SK-N-SH treated with all-trans-retinoic acid at 6 μM for 48 hours (cell line): ENCODE data around the gene UST.

Experiments
- ATAC-seq: fragments of 200-7000 bp; cut with Tn5 transposase; 3 replicates; pipeline ENCODE4 v1.9.1; 2020; ENCODE audit warnings: mild to moderate bottlenecking, moderate library complexity
- ARNTL ChIP-seq: fragments of 450-650 bp; formaldehyde crosslinking; IDR thresholded peaks from 2 replicates; pipeline ENCODE4 v1.5.0; 2020; ENCODE audit warnings: low read depth, mild to moderate bottlenecking, moderate library complexity, borderline replicate concordance
- BACH2 ChIP-seq: fragments of 250-450 bp; sonication (Bioruptor Pico); IDR thresholded peaks from 2 replicates; pipeline ENCODE4 v1.9.0; 2021; ENCODE audit warnings: mild to moderate bottlenecking, borderline replicate concordance
- CSDC2 ChIP-seq: fragments of 250-450 bp; sonication (Bioruptor Pico); IDR thresholded peaks from 2 replicates; pipeline ENCODE4 v1.5.0; 2020; ENCODE audit warnings: mild to moderate bottlenecking, moderate library complexity
- ESRRG ChIP-seq: fragments of 250-450 bp; sonication (Bioruptor Pico); IDR thresholded peaks from 2 replicates; pipeline ENCODE4 v1.6.1; 2021; ENCODE audit warnings: mild to moderate bottlenecking
- GLIS3 ChIP-seq: fragments of 250-450 bp; sonication (Bioruptor Pico); IDR thresholded peaks from 2 replicates; pipeline ENCODE4 v1.5.0; 2020; ENCODE audit warnings: mild to moderate bottlenecking, moderate library complexity
- ISL1 ChIP-seq: fragments of 250-450 bp; sonication (Bioruptor Pico); IDR thresholded peaks from 2 replicates; pipeline ENCODE4 v2.1.2; 2022; ENCODE audit warnings: mild to moderate bottlenecking, moderate library complexity
- OSR1 ChIP-seq: fragments of 250-450 bp; sonication (Bioruptor Pico); IDR thresholded peaks from 2 replicates; pipeline ENCODE4 v1.8.0; 2022; ENCODE audit warnings: moderate library complexity, mild to moderate bottlenecking, inconsistent platforms
- PPARA ChIP-seq: fragments of 250-450 bp; sonication (Bioruptor Pico); IDR thresholded peaks from 2 replicates; pipeline ENCODE4 v1.5.0; 2020; ENCODE audit warnings: mild to moderate bottlenecking, borderline replicate concordance
- RARB ChIP-seq: fragments of 250-450 bp; sonication (Bioruptor Pico); IDR thresholded peaks from 2 replicates; pipeline ENCODE4 v1.8.0; 2021; ENCODE audit warnings: mild to moderate bottlenecking, moderate library complexity
- SNAI2 ChIP-seq: fragments of 250-450 bp; sonication (Bioruptor Pico); IDR thresholded peaks from 2 replicates; pipeline ENCODE4 v1.5.0; 2020; ENCODE audit warnings: mild to moderate bottlenecking, moderate library complexity
- TCF4 ChIP-seq: fragments of 250-450 bp; sonication (Bioruptor Pico); IDR thresholded peaks from 2 replicates; pipeline ENCODE4 v1.8.0; 2021; ENCODE audit warnings: mild to moderate bottlenecking, moderate library complexity, borderline replicate concordance
- TOX ChIP-seq: fragments of 250-450 bp; sonication (Bioruptor Pico); IDR thresholded peaks from 2 replicates; pipeline ENCODE4 v1.8.0; 2021; ENCODE audit warnings: mild to moderate bottlenecking, moderate library complexity, borderline replicate concordance
- ZC3H10 ChIP-seq: fragments of 250-450 bp; sonication (Bioruptor Pico); IDR thresholded peaks from 2 replicates; pipeline ENCODE4 v1.5.1; 2021; ENCODE audit warnings: mild to moderate bottlenecking, moderate library complexity
- ZFP3 ChIP-seq: fragments of 250-450 bp; sonication (Bioruptor Pico); IDR thresholded peaks from 2 replicates; pipeline ENCODE4 v1.5.0; 2020; ENCODE audit warnings: mild to moderate bottlenecking, moderate library complexity
- ZFP30 ChIP-seq: fragments of 450-650 bp; formaldehyde crosslinking; IDR thresholded peaks from 2 replicates; pipeline ENCODE4 v1.5.0; 2022; ENCODE audit warnings: mild to moderate bottlenecking, moderate library complexity
- ZNF565 ChIP-seq: fragments of 450-650 bp; formaldehyde crosslinking; conservative IDR thresholded peaks from 2 replicates; pipeline ENCODE4 v1.5.0; 2020; ENCODE audit warnings: low read depth, mild to moderate bottlenecking, moderate library complexity
- ZNF70 ChIP-seq: fragments of 450-650 bp; formaldehyde crosslinking; IDR thresholded peaks from 2 replicates; pipeline ENCODE4 v1.5.0; 2020; ENCODE audit warnings: mild to moderate bottlenecking, moderate library complexity
- ZNF8 ChIP-seq: fragments of 450-650 bp; formaldehyde crosslinking; IDR thresholded peaks from 2 replicates; pipeline ENCODE4 v1.5.0; 2020; ENCODE audit warnings: mild to moderate bottlenecking, moderate library complexity
- TF ChIP-seq, protein P1 (sequence below): fragments of 250-450 bp; sonication (Bioruptor Pico); IDR thresholded peaks from 2 replicates; pipeline ENCODE4 v1.8.0; 2020; ENCODE audit warnings: mild to moderate bottlenecking, moderate library complexity, borderline replicate concordance
- TF ChIP-seq, protein P2 (sequence below): fragments of 250-450 bp; sonication (Bioruptor Pico); IDR thresholded peaks from 2 replicates; pipeline ENCODE4 v1.5.0; 2020; ENCODE audit warnings: mild to moderate bottlenecking, moderate library complexity
- TF ChIP-seq, protein P3 (sequence below): fragments of 250-450 bp; sonication (Bioruptor Pico); IDR thresholded peaks from 2 replicates; pipeline ENCODE4 v1.5.1; 2021; ENCODE audit warnings: mild to moderate bottlenecking, moderate library complexity
- TF ChIP-seq, protein P4 (sequence below): fragments of 250-450 bp; sonication (Bioruptor Pico); IDR thresholded peaks from 2 replicates; pipeline ENCODE4 v1.5.1; 2020; ENCODE audit warnings: low read depth, mild to moderate bottlenecking, moderate library complexity
- TF ChIP-seq, protein P5 (sequence below): fragments of 250-450 bp; sonication (Bioruptor Pico); IDR thresholded peaks from 2 replicates; pipeline ENCODE4 v1.8.0; 2021; ENCODE audit warnings: low read depth, mild to moderate bottlenecking, moderate library complexity, borderline replicate concordance

UST gene

DNA sequence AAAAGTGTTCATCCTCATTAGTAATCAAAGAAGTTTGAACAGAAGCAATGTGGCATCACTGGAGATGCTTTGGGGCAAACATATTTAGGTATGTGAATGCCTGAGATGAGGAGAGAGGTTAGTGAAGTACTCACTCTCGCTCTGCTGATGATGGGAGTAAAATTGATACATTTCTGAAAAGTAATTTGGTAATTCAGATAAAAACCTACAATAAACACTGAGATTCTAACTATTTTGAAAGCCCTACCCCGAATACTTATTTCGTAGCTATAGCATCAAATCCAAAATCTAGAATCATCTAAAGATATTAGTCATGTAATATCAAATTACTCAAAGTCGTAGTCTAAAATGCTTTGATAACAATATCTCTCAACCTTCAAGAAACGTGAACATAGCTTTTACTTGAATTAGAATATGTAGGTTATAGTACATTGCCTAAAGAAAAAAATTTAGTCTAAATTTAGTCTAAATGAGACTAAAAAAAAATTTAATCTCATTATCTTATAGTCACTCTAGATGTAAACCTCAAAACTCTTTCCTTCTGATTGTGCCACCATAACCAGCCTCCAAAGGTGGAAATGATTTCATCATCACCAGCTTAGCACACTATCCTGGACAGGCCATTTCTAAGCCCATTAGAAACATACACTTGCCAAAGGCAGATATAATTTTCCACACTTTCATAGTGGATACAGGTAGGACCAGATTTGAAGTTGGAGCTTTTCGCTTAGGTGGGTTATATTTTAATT is 338.2 kb downstream of the UST start:
- ATAC-seq, result no peak
- TF ChIP-seq RARB (CRISPR knock-in tag) (no peak), PPARA (CRISPR knock-in tag) (no peak), OSR1 (no peak), TOX (CRISPR knock-in tag) (no peak), ZNF8 (CRISPR knock-in tag) (no peak), CSDC2 (CRISPR knock-in tag) (no peak)
- TF ChIP-seq, protein P1, sequence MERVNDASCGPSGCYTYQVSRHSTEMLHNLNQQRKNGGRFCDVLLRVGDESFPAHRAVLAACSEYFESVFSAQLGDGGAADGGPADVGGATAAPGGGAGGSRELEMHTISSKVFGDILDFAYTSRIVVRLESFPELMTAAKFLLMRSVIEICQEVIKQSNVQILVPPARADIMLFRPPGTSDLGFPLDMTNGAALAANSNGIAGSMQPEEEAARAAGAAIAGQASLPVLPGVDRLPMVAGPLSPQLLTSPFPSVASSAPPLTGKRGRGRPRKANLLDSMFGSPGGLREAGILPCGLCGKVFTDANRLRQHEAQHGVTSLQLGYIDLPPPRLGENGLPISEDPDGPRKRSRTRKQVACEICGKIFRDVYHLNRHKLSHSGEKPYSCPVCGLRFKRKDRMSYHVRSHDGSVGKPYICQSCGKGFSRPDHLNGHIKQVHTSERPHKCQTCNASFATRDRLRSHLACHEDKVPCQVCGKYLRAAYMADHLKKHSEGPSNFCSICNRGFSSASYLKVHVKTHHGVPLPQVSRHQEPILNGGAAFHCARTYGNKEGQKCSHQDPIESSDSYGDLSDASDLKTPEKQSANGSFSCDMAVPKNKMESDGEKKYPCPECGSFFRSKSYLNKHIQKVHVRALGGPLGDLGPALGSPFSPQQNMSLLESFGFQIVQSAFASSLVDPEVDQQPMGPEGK (CRISPR knock-in tag), result no peak
- TF ChIP-seq, all 23 proteins: peak for 0

DNA sequence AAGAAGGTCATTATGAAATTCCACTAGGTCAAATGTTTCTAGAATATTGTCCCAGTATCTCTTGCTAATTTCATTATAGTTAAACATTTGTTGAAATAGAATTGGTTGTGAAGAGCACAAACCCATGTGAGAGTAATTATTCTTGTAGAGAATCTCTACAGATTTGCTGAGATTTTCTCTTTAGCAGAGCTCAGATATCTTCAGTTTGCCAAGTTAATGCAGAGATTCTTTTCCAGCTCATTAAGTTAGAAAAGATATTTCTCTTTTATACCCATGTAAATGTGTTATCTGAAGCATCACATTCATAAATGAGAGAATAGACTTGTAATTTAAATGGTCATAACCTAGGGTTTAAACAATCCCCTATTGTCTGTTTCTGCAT is 338.7 kb downstream of the UST start:
- TF ChIP-seq, protein P2, sequence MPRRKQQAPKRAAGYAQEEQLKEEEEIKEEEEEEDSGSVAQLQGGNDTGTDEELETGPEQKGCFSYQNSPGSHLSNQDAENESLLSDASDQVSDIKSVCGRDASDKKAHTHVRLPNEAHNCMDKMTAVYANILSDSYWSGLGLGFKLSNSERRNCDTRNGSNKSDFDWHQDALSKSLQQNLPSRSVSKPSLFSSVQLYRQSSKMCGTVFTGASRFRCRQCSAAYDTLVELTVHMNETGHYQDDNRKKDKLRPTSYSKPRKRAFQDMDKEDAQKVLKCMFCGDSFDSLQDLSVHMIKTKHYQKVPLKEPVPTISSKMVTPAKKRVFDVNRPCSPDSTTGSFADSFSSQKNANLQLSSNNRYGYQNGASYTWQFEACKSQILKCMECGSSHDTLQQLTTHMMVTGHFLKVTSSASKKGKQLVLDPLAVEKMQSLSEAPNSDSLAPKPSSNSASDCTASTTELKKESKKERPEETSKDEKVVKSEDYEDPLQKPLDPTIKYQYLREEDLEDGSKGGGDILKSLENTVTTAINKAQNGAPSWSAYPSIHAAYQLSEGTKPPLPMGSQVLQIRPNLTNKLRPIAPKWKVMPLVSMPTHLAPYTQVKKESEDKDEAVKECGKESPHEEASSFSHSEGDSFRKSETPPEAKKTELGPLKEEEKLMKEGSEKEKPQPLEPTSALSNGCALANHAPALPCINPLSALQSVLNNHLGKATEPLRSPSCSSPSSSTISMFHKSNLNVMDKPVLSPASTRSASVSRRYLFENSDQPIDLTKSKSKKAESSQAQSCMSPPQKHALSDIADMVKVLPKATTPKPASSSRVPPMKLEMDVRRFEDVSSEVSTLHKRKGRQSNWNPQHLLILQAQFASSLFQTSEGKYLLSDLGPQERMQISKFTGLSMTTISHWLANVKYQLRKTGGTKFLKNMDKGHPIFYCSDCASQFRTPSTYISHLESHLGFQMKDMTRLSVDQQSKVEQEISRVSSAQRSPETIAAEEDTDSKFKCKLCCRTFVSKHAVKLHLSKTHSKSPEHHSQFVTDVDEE (CRISPR knock-in tag), result no peak
- TF ChIP-seq, protein P1 (CRISPR knock-in tag), result no peak
- TF ChIP-seq ZNF70 (CRISPR knock-in tag) (no peak), TCF4 (no peak), GLIS3 (CRISPR knock-in tag) (no peak), ZNF565 (no peak), ZFP30 (CRISPR knock-in tag) (no peak), ZC3H10 (CRISPR knock-in tag) (no peak), RARB (CRISPR knock-in tag) (no peak), ARNTL (CRISPR knock-in tag) (no peak), TOX (CRISPR knock-in tag) (no peak), ZFP3 (CRISPR knock-in tag) (no peak), ESRRG (CRISPR knock-in tag) (no peak), SNAI2 (CRISPR knock-in tag) (no peak), OSR1 (no peak), ZNF8 (CRISPR knock-in tag) (no peak)
- TF ChIP-seq, protein P3, sequence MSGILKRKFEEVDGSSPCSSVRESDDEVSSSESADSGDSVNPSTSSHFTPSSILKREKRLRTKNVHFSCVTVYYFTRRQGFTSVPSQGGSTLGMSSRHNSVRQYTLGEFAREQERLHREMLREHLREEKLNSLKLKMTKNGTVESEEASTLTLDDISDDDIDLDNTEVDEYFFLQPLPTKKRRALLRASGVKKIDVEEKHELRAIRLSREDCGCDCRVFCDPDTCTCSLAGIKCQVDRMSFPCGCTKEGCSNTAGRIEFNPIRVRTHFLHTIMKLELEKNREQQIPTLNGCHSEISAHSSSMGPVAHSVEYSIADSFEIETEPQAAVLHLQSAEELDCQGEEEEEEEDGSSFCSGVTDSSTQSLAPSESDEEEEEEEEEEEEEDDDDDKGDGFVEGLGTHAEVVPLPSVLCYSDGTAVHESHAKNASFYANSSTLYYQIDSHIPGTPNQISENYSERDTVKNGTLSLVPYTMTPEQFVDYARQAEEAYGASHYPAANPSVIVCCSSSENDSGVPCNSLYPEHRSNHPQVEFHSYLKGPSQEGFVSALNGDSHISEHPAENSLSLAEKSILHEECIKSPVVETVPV (CRISPR knock-in tag), result no peak
- TF ChIP-seq, protein P4, sequence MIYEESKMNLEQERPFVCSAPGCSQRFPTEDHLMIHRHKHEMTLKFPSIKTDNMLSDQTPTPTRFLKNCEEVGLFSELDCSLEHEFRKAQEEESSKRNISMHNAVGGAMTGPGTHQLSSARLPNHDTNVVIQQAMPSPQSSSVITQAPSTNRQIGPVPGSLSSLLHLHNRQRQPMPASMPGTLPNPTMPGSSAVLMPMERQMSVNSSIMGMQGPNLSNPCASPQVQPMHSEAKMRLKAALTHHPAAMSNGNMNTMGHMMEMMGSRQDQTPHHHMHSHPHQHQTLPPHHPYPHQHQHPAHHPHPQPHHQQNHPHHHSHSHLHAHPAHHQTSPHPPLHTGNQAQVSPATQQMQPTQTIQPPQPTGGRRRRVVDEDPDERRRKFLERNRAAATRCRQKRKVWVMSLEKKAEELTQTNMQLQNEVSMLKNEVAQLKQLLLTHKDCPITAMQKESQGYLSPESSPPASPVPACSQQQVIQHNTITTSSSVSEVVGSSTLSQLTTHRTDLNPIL (CRISPR knock-in tag), result no peak
- TF ChIP-seq, all 23 proteins: peak for 0
- ATAC-seq, result no peak

DNA sequence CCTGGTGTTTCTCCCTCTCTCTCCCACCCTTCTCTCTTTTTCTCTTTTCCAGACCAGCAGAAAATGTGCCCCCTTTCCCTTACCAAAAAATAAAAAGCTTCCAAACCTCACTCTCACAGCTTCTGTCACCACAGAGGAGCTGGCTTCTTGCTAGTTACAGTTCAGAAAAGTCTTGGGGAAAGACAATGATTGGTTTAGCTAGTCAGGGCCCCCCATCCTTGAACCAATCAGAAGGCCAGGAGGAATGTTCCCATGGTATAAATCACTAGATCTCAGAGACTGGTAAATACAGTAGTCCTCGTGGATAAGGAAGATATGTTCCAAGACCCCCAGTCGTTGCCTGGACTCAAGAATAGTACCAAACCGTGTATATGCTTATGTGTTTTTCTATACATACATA is 339.5 kb downstream of the UST start:
- ATAC-seq, result no peak
- TF ChIP-seq CSDC2 (CRISPR knock-in tag) (no peak), ISL1 (CRISPR knock-in tag) (no peak), ESRRG (CRISPR knock-in tag) (no peak), OSR1 (no peak), TCF4 (no peak), RARB (CRISPR knock-in tag) (no peak), ZNF565 (no peak), SNAI2 (CRISPR knock-in tag) (no peak), ZFP30 (CRISPR knock-in tag) (no peak), BACH2 (CRISPR knock-in tag) (no peak)
- TF ChIP-seq, protein P5, sequence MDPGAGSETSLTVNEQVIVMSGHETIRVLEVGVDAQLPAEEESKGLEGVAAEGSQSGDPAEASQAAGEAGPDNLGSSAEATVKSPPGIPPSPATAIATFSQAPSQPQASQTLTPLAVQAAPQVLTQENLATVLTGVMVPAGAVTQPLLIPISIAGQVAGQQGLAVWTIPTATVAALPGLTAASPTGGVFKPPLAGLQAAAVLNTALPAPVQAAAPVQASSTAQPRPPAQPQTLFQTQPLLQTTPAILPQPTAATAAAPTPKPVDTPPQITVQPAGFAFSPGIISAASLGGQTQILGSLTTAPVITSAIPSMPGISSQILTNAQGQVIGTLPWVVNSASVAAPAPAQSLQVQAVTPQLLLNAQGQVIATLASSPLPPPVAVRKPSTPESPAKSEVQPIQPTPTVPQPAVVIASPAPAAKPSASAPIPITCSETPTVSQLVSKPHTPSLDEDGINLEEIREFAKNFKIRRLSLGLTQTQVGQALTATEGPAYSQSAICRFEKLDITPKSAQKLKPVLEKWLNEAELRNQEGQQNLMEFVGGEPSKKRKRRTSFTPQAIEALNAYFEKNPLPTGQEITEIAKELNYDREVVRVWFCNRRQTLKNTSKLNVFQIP (CRISPR knock-in tag), result no peak
- TF ChIP-seq, protein P3 (CRISPR knock-in tag), result no peak
